ENCODE data around the gene PRDX2. TPM values are rescaled to one million over a fixed set of nuclear protein-coding genes. Genes with fewer than 3 reads are reported as not detected.

Gene PRDX2
- polyA plus RNA-seq, 1 of the 3 experiments (the other 2 are of a cell fraction), result 341 TPM

DNA sequence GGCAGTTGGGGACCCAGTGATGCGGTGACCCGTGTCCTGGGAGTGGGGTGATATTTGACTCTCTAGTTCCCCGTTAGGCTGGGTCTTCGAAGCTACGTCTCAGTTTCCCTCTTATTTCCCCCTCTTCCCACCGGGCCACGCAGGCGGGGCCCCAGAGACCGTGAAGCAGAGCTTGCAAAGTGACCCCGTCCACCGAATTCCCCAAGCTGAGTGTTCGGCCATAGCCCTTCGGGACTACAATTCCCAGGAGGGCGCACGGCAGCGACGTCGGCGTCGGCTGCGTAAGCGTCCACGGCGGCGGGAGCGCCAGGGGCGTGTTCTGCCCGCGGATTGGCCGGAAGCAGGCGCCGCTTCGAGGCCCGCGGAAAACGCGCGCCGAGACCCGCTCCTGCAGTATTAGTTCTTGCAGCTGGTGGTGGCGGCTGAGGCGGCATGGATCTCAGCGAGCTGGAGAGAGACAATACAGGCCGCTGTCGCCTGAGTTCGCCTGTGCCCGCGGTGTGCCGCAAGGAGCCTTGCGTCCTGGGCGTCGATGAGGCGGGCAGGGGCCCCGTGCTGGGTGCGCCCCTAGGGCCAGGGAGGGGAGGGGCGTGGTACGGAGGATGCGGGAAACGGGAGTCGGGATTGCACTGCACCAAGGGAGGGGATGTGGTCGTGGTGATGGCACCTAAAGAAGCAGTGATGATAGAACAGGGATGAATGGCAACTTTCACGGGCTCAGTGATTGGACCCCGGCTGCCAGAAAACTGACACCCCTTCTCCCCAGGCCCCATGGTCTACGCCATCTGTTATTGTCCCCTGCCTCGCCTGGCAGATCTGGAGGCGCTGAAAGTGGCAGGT is 4.9 kb upstream of the PRDX2 start, which contains the start of gene RNASEH2A (continued):
- TF ChIP-seq, protein P1, sequence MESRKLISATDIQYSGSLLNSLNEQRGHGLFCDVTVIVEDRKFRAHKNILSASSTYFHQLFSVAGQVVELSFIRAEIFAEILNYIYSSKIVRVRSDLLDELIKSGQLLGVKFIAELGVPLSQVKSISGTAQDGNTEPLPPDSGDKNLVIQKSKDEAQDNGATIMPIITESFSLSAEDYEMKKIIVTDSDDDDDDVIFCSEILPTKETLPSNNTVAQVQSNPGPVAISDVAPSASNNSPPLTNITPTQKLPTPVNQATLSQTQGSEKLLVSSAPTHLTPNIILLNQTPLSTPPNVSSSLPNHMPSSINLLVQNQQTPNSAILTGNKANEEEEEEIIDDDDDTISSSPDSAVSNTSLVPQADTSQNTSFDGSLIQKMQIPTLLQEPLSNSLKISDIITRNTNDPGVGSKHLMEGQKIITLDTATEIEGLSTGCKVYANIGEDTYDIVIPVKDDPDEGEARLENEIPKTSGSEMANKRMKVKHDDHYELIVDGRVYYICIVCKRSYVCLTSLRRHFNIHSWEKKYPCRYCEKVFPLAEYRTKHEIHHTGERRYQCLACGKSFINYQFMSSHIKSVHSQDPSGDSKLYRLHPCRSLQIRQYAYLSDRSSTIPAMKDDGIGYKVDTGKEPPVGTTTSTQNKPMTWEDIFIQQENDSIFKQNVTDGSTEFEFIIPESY (IDR thresholded peaks at IDR 0.05; ENCODE audit: borderline replicate concordance, low read depth), result no peak
- no peak for TF ChIP-seq TEAD4 (IDR thresholded peaks at IDR 0.05; ENCODE audit: borderline replicate concordance, insufficient read depth)
- TF ChIP-seq EP300 (IDR thresholded peaks at IDR 0.05; ENCODE audit: borderline replicate concordance in 1 of 2, low read depth in 1 of 2, low read length in 1 of 2), result no peak; a peak in 1 of 4 replicates
- no peak; the same call in 1 of the 2 replicates for TF ChIP-seq GABPA (IDR thresholded peaks at IDR 0.05; ENCODE audit: low read depth)
- TF ChIP-seq, protein P2, sequence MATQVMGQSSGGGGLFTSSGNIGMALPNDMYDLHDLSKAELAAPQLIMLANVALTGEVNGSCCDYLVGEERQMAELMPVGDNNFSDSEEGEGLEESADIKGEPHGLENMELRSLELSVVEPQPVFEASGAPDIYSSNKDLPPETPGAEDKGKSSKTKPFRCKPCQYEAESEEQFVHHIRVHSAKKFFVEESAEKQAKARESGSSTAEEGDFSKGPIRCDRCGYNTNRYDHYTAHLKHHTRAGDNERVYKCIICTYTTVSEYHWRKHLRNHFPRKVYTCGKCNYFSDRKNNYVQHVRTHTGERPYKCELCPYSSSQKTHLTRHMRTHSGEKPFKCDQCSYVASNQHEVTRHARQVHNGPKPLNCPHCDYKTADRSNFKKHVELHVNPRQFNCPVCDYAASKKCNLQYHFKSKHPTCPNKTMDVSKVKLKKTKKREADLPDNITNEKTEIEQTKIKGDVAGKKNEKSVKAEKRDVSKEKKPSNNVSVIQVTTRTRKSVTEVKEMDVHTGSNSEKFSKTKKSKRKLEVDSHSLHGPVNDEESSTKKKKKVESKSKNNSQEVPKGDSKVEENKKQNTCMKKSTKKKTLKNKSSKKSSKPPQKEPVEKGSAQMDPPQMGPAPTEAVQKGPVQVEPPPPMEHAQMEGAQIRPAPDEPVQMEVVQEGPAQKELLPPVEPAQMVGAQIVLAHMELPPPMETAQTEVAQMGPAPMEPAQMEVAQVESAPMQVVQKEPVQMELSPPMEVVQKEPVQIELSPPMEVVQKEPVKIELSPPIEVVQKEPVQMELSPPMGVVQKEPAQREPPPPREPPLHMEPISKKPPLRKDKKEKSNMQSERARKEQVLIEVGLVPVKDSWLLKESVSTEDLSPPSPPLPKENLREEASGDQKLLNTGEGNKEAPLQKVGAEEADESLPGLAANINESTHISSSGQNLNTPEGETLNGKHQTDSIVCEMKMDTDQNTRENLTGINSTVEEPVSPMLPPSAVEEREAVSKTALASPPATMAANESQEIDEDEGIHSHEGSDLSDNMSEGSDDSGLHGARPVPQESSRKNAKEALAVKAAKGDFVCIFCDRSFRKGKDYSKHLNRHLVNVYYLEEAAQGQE (IDR thresholded peaks at IDR 0.05; ENCODE audit: low read depth, low read length), result no peak
- TF ChIP-seq JUND (IDR thresholded peaks at IDR 0.05), result no peak

DNA sequence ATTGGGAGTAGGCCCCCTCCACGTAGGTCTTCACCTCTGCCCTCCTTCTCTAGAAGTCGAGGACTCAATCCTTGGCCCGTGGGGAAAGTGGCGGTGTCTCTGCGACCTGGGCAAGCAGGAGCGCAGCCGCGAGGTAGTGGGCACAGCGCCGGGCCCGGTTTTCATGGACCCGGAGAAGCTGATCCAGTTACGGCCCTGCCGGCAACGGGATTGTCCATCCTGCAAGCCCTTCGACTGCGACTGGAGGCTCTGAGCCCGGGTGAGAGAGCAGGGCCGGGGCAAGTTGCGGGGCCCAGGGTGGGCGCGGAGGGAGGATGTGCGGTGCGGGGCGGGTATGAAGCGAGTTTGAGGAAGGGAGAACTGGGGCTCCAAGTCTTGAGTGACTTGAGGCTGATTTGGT is 2.5 kb upstream of the PRDX2 start:
- Histone ChIP-seq H3K9me2 (no peaks in the 10 kb centered on the region), H2AFZ (ENCODE audit: low read depth) (no peak overlapping the region), H3K4me1 (ENCODE audit: control insufficient read depth in 1 of 2, insufficient read depth in 2 of 2, low read depth in 1 of 2, low read length in 1 of 2) (peaks cover 8 to 29% of the 10 kb centered on the region in 2 experiments; a peak in 1 of 4 replicates), H3K27ac (ENCODE audit: low read depth in 2 of 2, low read length in 1 of 2) (no peak overlapping the region), H3K9me3 (no peaks in the 10 kb centered on the region), H3K27me3 (ENCODE audit: insufficient read depth) (no peaks in the 10 kb centered on the region), H3K4me2 (no peak overlapping the region), H3F3A (replicated peaks; ENCODE audit: insufficient read depth) (peaks cover 5% of the 10 kb centered on the region), H3K9ac (no peak overlapping the region), H3K4me3 (ENCODE audit: low read depth in 2 of 2, low read length in 1 of 2) (no peak overlapping the region), H4K20me1 (ENCODE audit: insufficient read depth) (no peaks in the 10 kb centered on the region), H3K36me3 (replicated peaks in 1 of 2; ENCODE audit: control insufficient read depth in 1 of 2, insufficient read depth in 2 of 2, low read length in 1 of 2) (peaks cover 4 to 8% of the 10 kb centered on the region in 2 experiments), H3K79me2 (ENCODE audit: insufficient read depth) (peaks cover 19% of the 10 kb centered on the region)
- TF ChIP-seq, protein P3, sequence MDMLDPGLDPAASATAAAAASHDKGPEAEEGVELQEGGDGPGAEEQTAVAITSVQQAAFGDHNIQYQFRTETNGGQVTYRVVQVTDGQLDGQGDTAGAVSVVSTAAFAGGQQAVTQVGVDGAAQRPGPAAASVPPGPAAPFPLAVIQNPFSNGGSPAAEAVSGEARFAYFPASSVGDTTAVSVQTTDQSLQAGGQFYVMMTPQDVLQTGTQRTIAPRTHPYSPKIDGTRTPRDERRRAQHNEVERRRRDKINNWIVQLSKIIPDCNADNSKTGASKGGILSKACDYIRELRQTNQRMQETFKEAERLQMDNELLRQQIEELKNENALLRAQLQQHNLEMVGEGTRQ (IDR thresholded peaks at IDR 0.05; ENCODE audit: borderline replicate concordance, low read depth, low read length), result no peak
- WGBS (ENCODE audit: low lambda C conversion rate), result 95% methylated on average over 25 of the region's 26 CpGs
- CTCF ChIA-PET, result interaction anchor here (14.3 to 17.1 kb wide), 2 partner anchors 26 to 41 kb away, joined by 321 to 447 read pairs; partner anchors contain the start of gene HOOK2
- POLR2A ChIA-PET, result interaction anchor here (0.5 kb wide), 1 partner anchor 8 kb away, joined by 3 read pairs; no protein-coding TSS in a partner anchor
- no peak for DNase-seq
